Muscle layer of duodenum (tissue), 2 donors: ENCODE results near the gene SERPINA3.
"Not testable (repeated sequence)": the region's sequence is repeated elsewhere in the genome, so short reads cannot be mapped to it uniquely, and the experiment has no call there.

Source experiments
- H3K27ac ChIP-seq: one replicate; pipeline ENCODE4 v1.7.0; 2013; ENCODE audit warnings: mild to moderate bottlenecking, low read length
- H3K27me3 ChIP-seq: one replicate; pipeline ENCODE4 v1.7.0; 2013; ENCODE audit warnings: low read depth, mild to moderate bottlenecking, control low read depth, low read length
- H3K36me3 ChIP-seq, 2 donors: one replicate each; pipeline ENCODE4 v1.7.0; 2013; ENCODE audit warnings: low read length in 2 of 2, control low read depth in 1 of 2, mild to moderate bottlenecking in 1 of 2; ENCODE audit not compliant: insufficient read depth in 2 of 2, control insufficient read depth in 1 of 2
- H3K4me1 ChIP-seq, 2 donors: one replicate each; pipeline ENCODE4 v1.7.0; 2013; ENCODE audit warnings: low read length in 2 of 2, mild to moderate bottlenecking in 2 of 2, control low read depth in 1 of 2, moderate library complexity in 1 of 2; ENCODE audit not compliant: insufficient read depth in 2 of 2, control insufficient read depth in 1 of 2
- H3K4me3 ChIP-seq, 2 donors: one replicate each; pipeline ENCODE4 v1.7.0; 2013; ENCODE audit warnings: low read length in 2 of 2, low read depth in 1 of 2, mild to moderate bottlenecking in 1 of 2
- H3K9me3 ChIP-seq, 2 donors: one replicate each; pipeline ENCODE4 v1.7.0; 2013; ENCODE audit warnings: low read length in 2 of 2, control low read depth in 1 of 2, mild to moderate bottlenecking in 1 of 2; ENCODE audit not compliant: control insufficient read depth in 1 of 2
- donor health status: healthy.

Gene SERPINA3

GRCh38 chr14:94598816-94599655 is 13.2 kb upstream of the SERPINA3 start:
- peak overlapping the region; percentile 53 for H3K27ac ChIP-seq
- H3K4me1 ChIP-seq: peaks cover 6% of the 10 kb centered on the region in 2 donors
- no peaks in the 10 kb centered on the region for H3K27me3 ChIP-seq
- no peaks in the 10 kb centered on the region for H3K9me3 ChIP-seq
- no peak overlapping the region for H3K4me3 ChIP-seq
- no peaks in the 10 kb centered on the region for H3K36me3 ChIP-seq

DNA sequence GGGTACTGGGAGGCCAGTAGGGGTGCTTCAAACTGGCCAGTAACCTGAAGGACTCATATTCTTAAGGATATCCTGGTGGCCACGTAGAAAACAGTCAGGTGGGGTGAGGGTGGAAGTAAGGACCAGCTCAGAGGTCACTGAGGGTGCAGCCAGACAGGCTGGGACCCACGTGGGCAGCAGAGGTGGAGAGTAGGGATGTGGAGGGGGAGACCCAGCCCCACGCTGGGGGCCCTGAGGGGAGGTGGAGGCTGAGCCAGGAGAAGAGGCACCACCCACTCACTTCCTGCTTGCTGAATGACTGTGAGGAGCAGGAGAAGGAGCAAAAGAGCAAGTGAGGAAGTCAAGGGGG is 12.6 kb upstream of the SERPINA3 start:
- H3K4me3 ChIP-seq: no peak overlapping the region
- H3K4me1 ChIP-seq: peaks cover 6% of the 10 kb centered on the region in 2 donors
- H3K36me3 ChIP-seq: no peaks in the 10 kb centered on the region
- H3K27ac ChIP-seq: peak overlapping the region; percentile 53
- no peaks in the 10 kb centered on the region for H3K27me3 ChIP-seq
- H3K9me3 ChIP-seq: no peaks in the 10 kb centered on the region

DNA sequence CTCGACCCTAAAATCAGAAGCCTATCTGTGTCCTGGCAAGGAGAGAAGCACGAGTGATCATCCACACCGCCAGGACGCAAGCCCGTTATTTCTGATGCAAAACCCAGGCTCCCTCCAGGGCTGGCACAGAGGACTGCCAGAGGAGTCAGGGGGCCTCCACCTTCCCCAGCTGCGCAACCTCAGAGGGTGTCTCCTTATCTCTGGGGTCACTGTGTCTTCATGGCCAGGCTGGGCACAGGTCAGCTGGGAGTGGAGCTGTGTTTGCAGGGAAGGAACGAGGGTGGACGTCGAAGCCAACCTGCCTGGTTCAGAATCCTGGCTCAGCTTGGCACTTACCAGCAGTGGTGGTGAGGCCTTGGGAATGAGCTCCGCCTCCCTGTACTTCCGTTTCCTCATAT is 12.0 kb upstream of the SERPINA3 start:
- H3K9me3 ChIP-seq: no peaks in the 10 kb centered on the region
- no peaks in the 10 kb centered on the region for H3K36me3 ChIP-seq
- peak overlapping the region; percentile 53 for H3K27ac ChIP-seq
- H3K4me3 ChIP-seq: no peak overlapping the region
- H3K27me3 ChIP-seq: no peaks in the 10 kb centered on the region
- H3K4me1 ChIP-seq: peaks cover 6% of the 10 kb centered on the region in 2 donors

- Histone ChIP-seq H3K4me3 (no peak overlapping the region), H3K36me3 (no peaks in the 10 kb centered on the region), H3K9me3 (no peaks in the 10 kb centered on the region), H3K27me3 (no peaks in the 10 kb centered on the region), H3K27ac (peak overlapping the region; percentile 60), H3K4me1 (peaks cover 6% of the 10 kb centered on the region in 2 donors)
Observed at GRCh38 chr14:94601884-94602391, 10.3 kb upstream of the SERPINA3 start.

- H3K27ac ChIP-seq: no peak overlapping the region
Observed at GRCh38 chr14:94602722-94603121, 9.5 kb upstream of the SERPINA3 start.

GRCh38 chr14:94605361-94605760 is 6.8 kb upstream of the SERPINA3 start:
- Histone ChIP-seq H3K9me3 (no peaks in the 10 kb centered on the region), H3K27me3 (no peaks in the 10 kb centered on the region), H3K4me3 (no peak overlapping the region), H3K36me3 (no peaks in the 10 kb centered on the region), H3K27ac (no peak overlapping the region), H3K4me1 (no peaks in the 10 kb centered on the region)

More at GRCh38 chr14:94602722-94603121, 9.5 kb upstream of the SERPINA3 start:
- Histone ChIP-seq H3K4me3 (no peak overlapping the region), H3K4me1 (peaks cover 6% of the 10 kb centered on the region in 2 donors), H3K9me3 (no peaks in the 10 kb centered on the region), H3K36me3 (no peaks in the 10 kb centered on the region), H3K27me3 (no peaks in the 10 kb centered on the region)

DNA sequence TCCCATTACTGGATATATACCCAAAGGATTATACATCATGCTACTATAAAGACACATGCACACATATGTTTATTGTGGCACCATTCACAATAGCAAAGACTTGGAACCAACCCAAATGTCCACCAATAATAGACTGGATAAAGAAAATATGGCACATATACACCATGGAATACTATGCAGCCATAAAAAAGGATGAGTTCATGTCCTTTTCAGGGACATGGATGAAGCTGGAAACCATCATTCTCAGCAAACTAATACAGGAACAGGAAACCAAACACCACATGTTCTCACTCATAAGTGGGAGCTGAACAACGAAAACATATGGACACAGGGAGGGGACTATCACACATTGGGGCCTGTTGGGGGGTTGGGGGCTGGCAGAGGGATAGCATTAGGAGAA is 3.2 kb upstream of the SERPINA3 start:
- not testable (repeated sequence) for H3K36me3 ChIP-seq, H3K4me1 ChIP-seq, H3K9me3 ChIP-seq, H3K27ac ChIP-seq, H3K27me3 ChIP-seq, H3K4me3 ChIP-seq

DNA sequence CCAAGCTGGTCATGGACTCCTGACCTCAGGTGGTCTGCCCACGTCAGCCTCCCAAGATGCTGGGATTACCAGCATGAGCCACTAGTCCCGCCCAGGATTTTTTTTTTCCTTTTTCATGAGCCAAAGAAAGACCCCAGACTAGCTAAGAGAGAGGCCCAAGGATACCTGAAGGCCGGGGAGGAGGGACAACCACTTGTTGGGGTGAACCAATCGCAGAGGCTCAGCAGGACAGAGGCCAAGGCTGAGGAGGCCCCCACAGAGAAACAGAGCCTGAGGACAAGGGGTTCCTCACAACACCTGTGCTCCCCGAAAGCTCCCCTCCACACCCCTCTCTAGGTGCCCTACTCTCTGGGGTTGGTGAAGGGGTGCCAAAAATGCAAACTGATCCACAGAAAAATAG is 1.0 kb upstream of the SERPINA3 start:
- Histone ChIP-seq H3K9me3 (no peaks in the 10 kb centered on the region), H3K36me3 (no peaks in the 10 kb centered on the region), H3K4me3 (no peak overlapping the region), H3K27me3 (no peaks in the 10 kb centered on the region), H3K27ac (no peak overlapping the region), H3K4me1 (peaks cover 0 to 4% of the 10 kb centered on the region in 2 donors)

DNA sequence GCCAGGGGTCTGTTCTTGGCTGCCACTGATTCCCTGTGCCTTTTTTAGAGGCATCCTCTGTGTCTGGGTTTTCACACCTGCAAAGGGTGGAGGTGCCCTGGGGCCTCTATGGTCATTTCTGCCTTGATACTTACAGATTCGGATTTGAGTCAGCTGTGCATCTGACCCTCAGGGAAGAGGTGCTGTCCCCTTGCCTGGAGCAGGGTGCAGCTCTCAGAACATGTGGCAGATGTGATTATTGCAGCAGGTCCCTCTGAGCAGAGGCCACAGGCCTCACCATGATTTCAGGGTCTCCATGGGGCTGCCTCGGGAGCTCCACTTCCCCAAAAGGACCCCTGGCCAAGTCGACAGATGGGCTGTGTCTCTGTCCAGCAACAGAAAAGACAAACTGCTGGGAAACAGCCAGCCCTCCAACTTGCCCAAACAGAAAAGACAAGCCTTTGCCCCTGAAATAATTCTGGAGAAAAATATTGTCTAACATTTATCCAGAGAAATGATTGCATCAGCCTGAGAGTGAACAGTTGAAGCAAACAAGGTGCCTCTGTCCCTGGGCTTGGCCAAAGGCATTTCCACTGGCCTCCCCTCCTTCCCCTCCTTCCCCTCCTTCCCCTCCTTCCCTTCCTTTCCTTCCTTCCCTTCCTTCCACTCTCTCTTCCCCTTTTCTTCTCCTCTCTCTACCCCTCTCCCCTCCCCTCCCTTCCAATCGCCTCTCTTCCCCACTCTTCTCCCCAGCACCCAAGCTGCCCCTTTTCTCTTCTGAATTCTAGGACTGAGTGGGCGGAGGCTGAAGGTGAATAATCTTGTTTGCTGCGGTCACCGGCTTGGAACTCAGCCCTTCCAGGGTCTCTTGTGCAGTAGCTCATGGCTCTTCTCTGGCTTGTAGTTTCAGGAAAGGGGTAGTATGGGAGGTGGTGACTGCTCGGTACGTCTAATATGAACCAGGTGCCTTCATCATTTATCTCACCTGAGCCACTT is 676 bp downstream of the SERPINA3 start:
- Histone ChIP-seq H3K27ac (peak overlapping the region; percentile 8), H3K4me1 (peaks cover 0 to 4% of the 10 kb centered on the region in 2 donors), H3K27me3 (no peaks in the 10 kb centered on the region), H3K4me3 (no peak overlapping the region), H3K36me3 (no peaks in the 10 kb centered on the region), H3K9me3 (peaks cover 9 to 10% of the 10 kb centered on the region in 2 donors)

- Histone ChIP-seq H3K4me3 (no peak overlapping the region), H3K4me1 (peaks cover 0 to 4% of the 10 kb centered on the region in 2 donors), H3K27ac (no peak overlapping the region), H3K36me3 (no peaks in the 10 kb centered on the region), H3K9me3 (peaks cover 17 to 21% of the 10 kb centered on the region in 2 donors), H3K27me3 (no peaks in the 10 kb centered on the region)
Observed at GRCh38 chr14:94613720-94614644, 1.8 kb downstream of the SERPINA3 start.
